ENCODE measurements around the gene MGST2.

The MGST2 gene

GRCh38 chr4:139743027-139743426 lies 77.4 kb downstream of the MGST2 start:
- TF ChIP-seq EZH2phosphoT487 (conservative IDR thresholded peaks at IDR 0.05; ENCODE audit: low read length) (no peak), CTCF (IDR thresholded peaks at IDR 0.05; ENCODE audit: insufficient read depth, low read length, poor library complexity, severe bottlenecking) (no peak)
- no peaks in the 10 kb centered on the region for H3K36me3 ChIP-seq (ENCODE audit: low read length)
- no peak overlapping the region for H3K27ac ChIP-seq (ENCODE audit: low read depth, low read length)
- no peak overlapping the region for H3K9ac ChIP-seq (ENCODE audit: low read length)
- H3K79me2 ChIP-seq (ENCODE audit: insufficient read depth, low read length), result no peaks in the 10 kb centered on the region
- H3K4me3 ChIP-seq (ENCODE audit: insufficient read depth, low read length, poor library complexity, severe bottlenecking), result no peak overlapping the region
- no peaks in the 10 kb centered on the region for H4K20me1 ChIP-seq (ENCODE audit: low read depth, low read length)
- H2AFZ ChIP-seq (ENCODE audit: low read depth, low read length, severe bottlenecking), result no peak overlapping the region
- H3K9me2 ChIP-seq (replicated peaks; ENCODE audit: insufficient read depth, low read length), result no peaks in the 10 kb centered on the region
- no peaks in the 10 kb centered on the region for H3K27me3 ChIP-seq (ENCODE audit: low read length)
- H3F3A ChIP-seq (ENCODE audit: insufficient read depth), result no peaks in the 10 kb centered on the region
- no peak overlapping the region for H3K4me2 ChIP-seq (ENCODE audit: low read depth, low read length, poor library complexity, severe bottlenecking)
- H3K9me3 ChIP-seq (ENCODE audit: insufficient read depth, low read length), result no peaks in the 10 kb centered on the region

- no peak overlapping the region for H2AFZ ChIP-seq (ENCODE audit: low read depth, low read length, severe bottlenecking)
- TF ChIP-seq CTCF (IDR thresholded peaks at IDR 0.05; ENCODE audit: insufficient read depth, low read length, poor library complexity, severe bottlenecking) (no peak), EZH2phosphoT487 (conservative IDR thresholded peaks at IDR 0.05; ENCODE audit: low read length) (no peak)
- H3K4me2 ChIP-seq (ENCODE audit: low read depth, low read length, poor library complexity, severe bottlenecking), result no peak overlapping the region
- no peak overlapping the region for H3K4me3 ChIP-seq (ENCODE audit: insufficient read depth, low read length, poor library complexity, severe bottlenecking)
- no peaks in the 10 kb centered on the region for H3K79me2 ChIP-seq (ENCODE audit: insufficient read depth, low read length)
- H3K27ac ChIP-seq (ENCODE audit: low read depth, low read length), result no peak overlapping the region
- H3K36me3 ChIP-seq (ENCODE audit: low read length), result no peaks in the 10 kb centered on the region
- no peaks in the 10 kb centered on the region for H4K20me1 ChIP-seq (ENCODE audit: low read depth, low read length)
- H3K27me3 ChIP-seq (ENCODE audit: low read length), result no peaks in the 10 kb centered on the region
- no peaks in the 10 kb centered on the region for H3F3A ChIP-seq (ENCODE audit: insufficient read depth)
- no peaks in the 10 kb centered on the region for H3K9me3 ChIP-seq (ENCODE audit: insufficient read depth, low read length)
- H3K9ac ChIP-seq (ENCODE audit: low read length), result no peak overlapping the region
- no peaks in the 10 kb centered on the region for H3K9me2 ChIP-seq (replicated peaks; ENCODE audit: insufficient read depth, low read length)
Measured at GRCh38 chr4:139744232-139744631, 78.6 kb downstream of the MGST2 start.

- Histone ChIP-seq H3K27me3 (ENCODE audit: low read length) (no peaks in the 10 kb centered on the region), H4K20me1 (ENCODE audit: low read depth, low read length) (no peaks in the 10 kb centered on the region), H3K4me2 (ENCODE audit: low read depth, low read length, poor library complexity, severe bottlenecking) (no peak overlapping the region), H3K27ac (ENCODE audit: low read depth, low read length) (no peak overlapping the region), H3F3A (ENCODE audit: insufficient read depth) (no peaks in the 10 kb centered on the region), H3K9me3 (ENCODE audit: insufficient read depth, low read length) (no peaks in the 10 kb centered on the region), H3K79me2 (ENCODE audit: insufficient read depth, low read length) (no peaks in the 10 kb centered on the region), H3K4me3 (ENCODE audit: insufficient read depth, low read length, poor library complexity, severe bottlenecking) (no peak overlapping the region), H3K9me2 (replicated peaks; ENCODE audit: insufficient read depth, low read length) (no peaks in the 10 kb centered on the region), H2AFZ (ENCODE audit: low read depth, low read length, severe bottlenecking) (no peak overlapping the region), H3K36me3 (ENCODE audit: low read length) (no peaks in the 10 kb centered on the region), H3K9ac (ENCODE audit: low read length) (no peak overlapping the region)
- TF ChIP-seq CTCF (IDR thresholded peaks at IDR 0.05; ENCODE audit: insufficient read depth, low read length, poor library complexity, severe bottlenecking), result no peak
- TF ChIP-seq EZH2phosphoT487 (conservative IDR thresholded peaks at IDR 0.05; ENCODE audit: low read length), result no peak
Measured at GRCh38 chr4:139745111-139745639, 79.6 kb downstream of the MGST2 start.

All from SU-DHL-6 (cell line).